HG03460 (cell line): ENCODE results near the gene HMX2.

Source experiments
- ATAC-seq: cut with Tn5 transposase; IDR thresholded peaks from one replicate; pipeline ENCODE4 v1.9.1; 2021; ENCODE audit not compliant: unreplicated experiment

HMX2 gene

DNA sequence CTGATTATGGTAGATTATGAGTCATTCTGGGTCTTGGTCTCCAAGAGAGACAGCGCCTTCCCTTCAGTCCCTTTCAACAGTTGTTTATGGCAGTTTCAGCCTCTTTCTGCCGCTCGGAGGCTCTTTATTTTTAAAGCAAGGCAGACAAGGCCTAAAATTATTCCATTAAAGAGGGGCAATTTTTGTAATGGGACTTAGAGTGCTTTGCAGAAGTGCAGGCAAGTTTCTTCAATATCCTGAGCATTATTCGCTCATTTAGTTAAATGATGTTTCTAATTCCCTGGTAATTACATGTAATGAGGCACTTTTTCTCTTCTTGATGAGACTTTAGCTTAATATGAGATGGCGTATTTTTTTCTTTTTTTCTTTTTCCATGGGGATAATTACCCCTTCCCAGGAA is 39.8 kb downstream of the HMX2 start:
- no peak for ATAC-seq

DNA sequence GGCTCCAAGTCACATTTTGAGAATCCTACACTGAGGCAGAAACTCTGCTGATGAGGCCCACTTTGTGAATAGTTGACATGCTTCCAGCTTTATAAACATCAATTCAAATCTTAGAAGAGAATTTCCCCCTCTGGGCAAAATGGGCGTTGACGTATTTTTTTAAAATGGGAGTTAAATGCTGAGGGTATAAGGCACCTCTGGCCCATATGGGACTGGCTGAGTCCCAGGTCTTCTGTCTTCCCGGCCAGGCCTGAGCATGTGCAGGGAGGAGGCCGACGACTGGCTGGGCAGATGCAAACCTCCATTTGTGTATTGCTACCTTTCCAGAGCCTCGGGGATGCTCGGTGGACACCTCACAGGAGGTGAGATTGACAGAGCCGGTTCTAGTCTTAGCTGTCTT is 44.0 kb downstream of the HMX2 start:
- ATAC-seq, result no peak

DNA sequence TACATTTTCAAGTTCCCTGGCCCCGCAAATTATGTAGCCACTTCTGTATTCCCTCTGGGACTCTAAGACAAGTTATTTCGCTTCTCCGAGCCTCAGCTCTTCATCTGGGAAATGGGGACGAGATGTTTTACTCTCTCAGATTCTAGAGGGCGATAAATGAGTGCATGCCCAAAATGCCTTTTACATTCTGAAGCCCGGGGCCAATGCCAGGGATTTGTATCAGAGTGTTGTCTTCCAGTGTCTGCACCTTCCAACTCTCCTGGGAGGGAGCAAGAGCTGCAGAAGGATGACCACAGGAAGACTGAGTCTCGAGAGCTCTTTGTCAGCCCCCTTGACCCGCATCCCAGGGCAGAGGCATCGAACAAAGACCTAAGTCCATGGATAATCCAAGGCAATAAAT is 46.1 kb downstream of the HMX2 start:
- no peak for ATAC-seq
